Uterus (tissue), 4 donors: ENCODE measurements around the gene ARVCF. TPM values are rescaled to one million over a fixed set of nuclear protein-coding genes. Genes with fewer than 3 reads are reported as not detected.

ENCODE experiments used
- DNase-seq, 2 donors: peaks; one replicate each; pipeline ENCODE4 v3.0.0-alpha.2; 2019 to 2020
- H3K27ac ChIP-seq, 2 donors: fragments of 200-600 bp; sonication (generic); 1 replicate in 1 of 2; 2 replicates in 1 of 2; pipeline ENCODE4 v1.5.1; 2016 to 2018
- H3K27me3 ChIP-seq, 2 donors: fragments of 200-600 bp; sonication (generic); one replicate each; pipeline ENCODE4 v1.5.1; 2018 to 2019; ENCODE audit warnings: control low read depth in 1 of 2
- H3K36me3 ChIP-seq, 2 donors: fragments of 200-600 bp; sonication (generic); one replicate each; pipeline ENCODE4 v1.5.1; 2019; ENCODE audit warnings: control low read depth in 1 of 2
- H3K4me1 ChIP-seq, 2 donors: fragments of 200-600 bp; sonication (generic); one replicate each; pipeline ENCODE4 v1.5.1; 2018 to 2019; ENCODE audit warnings: control low read depth in 1 of 2
- H3K4me3 ChIP-seq, 2 donors: fragments of 200-600 bp; sonication (generic); 1 replicate in 1 of 2; 2 replicates in 1 of 2; pipeline ENCODE4 v1.5.1; 2018 to 2019; ENCODE audit warnings: mild to moderate bottlenecking in 1 of 2
- H3K9me3 ChIP-seq, 2 donors: fragments of 200-600 bp; sonication (generic); one replicate each; pipeline ENCODE4 v1.5.1; 2019; ENCODE audit warnings: control low read depth in 1 of 2
- CTCF ChIP-seq, 4 experiments: fragments of 200-600 bp in 2 of 4; fragments of 450-650 bp in 2 of 4; sonication (generic) in 2 of 4; IDR thresholded peaks; one replicate each; pipeline ENCODE4 v1.5.1; 2016 to 2019; ENCODE audit warnings: antibody characterized with exemption in 4 of 4, mild to moderate bottlenecking in 2 of 4, moderate library complexity in 1 of 4
- POLR2A ChIP-seq, 2 donors: fragments of 450-650 bp; IDR thresholded peaks; one replicate each; pipeline ENCODE4 v1.6.1; 2016; ENCODE audit warnings: antibody characterized with exemption in 2 of 2, mild to moderate bottlenecking in 1 of 2, moderate library complexity in 1 of 2
- intact Hi-C: fragments of 100-400 bp; cut with DNase I; formaldehyde crosslinking; loops from one replicate; pipeline ENCODE4 v1.15.1; 2023; ENCODE audit warnings: low total_unique reads
- total RNA-seq, 4 donors: library from RNA; depleted of rRNA in 3 of 4; stranded (reverse); fragments of >200 nt in 3 of 4; gene quantifications; one replicate each; pipeline versions ENCODE4 v1.1.0 to v1.2.4, GENCODE V29; 2014 to 2023
- donor health status: DM: yes; HTN: yes; CAD: no.

The ARVCF gene
- total RNA-seq, 4 donors from 2014 or later, result 1.5 to 43.4 (median 16.6) TPM

GRCh38 chr22:20009582-20010306 is 6.9 kb downstream of the ARVCF start:
- Histone ChIP-seq H3K4me1 (no peaks in the 10 kb centered on the region), H3K27ac (no peak overlapping the region), H3K9me3 (no peaks in the 10 kb centered on the region), H3K27me3 (no peaks in the 10 kb centered on the region), H3K4me3 (no peak overlapping the region), H3K36me3 (no peaks in the 10 kb centered on the region)
- intact Hi-C loops, result loop anchor here (5.0 kb wide), 1 partner anchor 37 kb away; no protein-coding TSS in a partner anchor
- TF ChIP-seq POLR2A (IDR thresholded peaks at IDR 0.05) (no peak), CTCF (IDR thresholded peaks at IDR 0.05) (no peak)
- DNase-seq, result no peak

DNA sequence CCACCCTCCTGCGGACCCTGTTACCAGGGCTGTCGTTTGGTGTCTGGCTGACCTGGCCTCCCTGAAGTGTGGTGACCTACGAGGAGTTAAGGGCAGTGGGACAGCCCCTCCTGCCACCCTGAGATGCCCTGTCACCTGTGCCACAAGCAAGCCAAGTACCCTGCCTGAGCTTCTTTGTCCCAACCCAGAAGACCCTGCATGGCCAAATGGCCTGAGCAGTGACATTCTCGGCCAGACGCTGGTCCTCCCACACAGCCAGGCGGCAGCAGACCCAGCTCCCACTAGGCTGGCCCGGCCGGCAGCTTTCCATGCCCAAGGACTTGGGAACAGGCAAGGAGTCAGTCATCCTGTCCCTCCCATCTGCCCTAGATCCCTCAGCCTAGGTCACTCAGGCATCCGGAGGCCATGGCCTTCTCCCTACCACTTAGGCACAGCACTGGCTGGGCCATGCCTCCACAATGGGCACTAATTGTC is 7.6 kb downstream of the ARVCF start:
- DNase-seq, result no peak
- intact Hi-C loops, result no loop called here

DNA sequence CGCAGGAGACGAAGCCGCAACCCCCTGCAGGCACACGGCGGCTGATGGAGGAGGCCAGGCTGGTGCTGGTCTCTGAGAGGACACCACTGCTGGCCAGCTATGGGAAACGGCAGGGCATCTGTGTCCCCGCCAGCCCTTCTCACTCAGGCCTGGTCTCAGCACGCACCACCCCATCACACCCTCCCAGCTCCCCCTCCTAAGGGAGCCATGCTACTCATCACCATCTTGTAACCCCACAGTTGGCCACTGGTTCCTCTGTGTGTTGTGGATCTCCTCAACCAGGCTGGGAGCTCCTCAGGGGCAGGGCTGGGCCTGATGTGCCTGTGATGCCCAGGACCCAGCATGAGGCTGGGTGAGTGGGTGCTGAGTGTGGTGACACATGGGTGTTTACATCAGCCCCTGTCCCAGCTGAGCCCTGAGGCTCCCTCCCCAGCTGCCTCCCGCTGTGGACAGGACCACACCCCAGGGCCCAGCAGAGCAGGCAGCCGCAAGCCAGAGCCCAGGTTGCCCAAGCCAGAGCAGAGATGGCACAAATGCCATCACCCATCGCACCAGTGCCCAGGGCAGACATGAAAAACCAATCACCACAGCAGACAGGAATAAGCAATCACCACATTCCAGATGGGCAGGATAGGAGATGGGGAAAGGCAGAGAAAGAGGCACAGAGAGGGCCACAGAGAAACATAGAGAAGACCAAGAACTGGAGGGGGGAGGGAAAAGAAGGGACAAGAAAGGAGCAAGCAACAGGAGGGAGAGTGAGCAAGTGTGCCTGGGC is 8.2 kb downstream of the ARVCF start:
- DNase-seq, result no peak
- Histone ChIP-seq H3K9me3 (peaks cover 0 to 10% of the 10 kb centered on the region in 2 donors), H3K36me3 (no peaks in the 10 kb centered on the region), H3K4me3 (no peak overlapping the region), H3K27me3 (no peaks in the 10 kb centered on the region), H3K4me1 (no peaks in the 10 kb centered on the region), H3K27ac (no peak overlapping the region)
- intact Hi-C loops, result no loop called here
- TF ChIP-seq POLR2A (IDR thresholded peaks at IDR 0.05) (no peak), CTCF (IDR thresholded peaks at IDR 0.05) (no peak)

More for the DNA sequence above, 7.6 kb downstream of the ARVCF start:
- Histone ChIP-seq H3K27ac (no peak overlapping the region), H3K27me3 (no peaks in the 10 kb centered on the region), H3K9me3 (peaks cover 0 to 6% of the 10 kb centered on the region in 2 donors), H3K36me3 (no peaks in the 10 kb centered on the region), H3K4me3 (no peak overlapping the region), H3K4me1 (no peaks in the 10 kb centered on the region)
- TF ChIP-seq POLR2A (IDR thresholded peaks at IDR 0.05), result no peak
- no peak for TF ChIP-seq CTCF (IDR thresholded peaks at IDR 0.05)

- H3K27me3 ChIP-seq, result no peaks in the 10 kb centered on the region
- no peak overlapping the region for H3K27ac ChIP-seq
- H3K9me3 ChIP-seq, result peaks cover 0 to 12% of the 10 kb centered on the region in 2 donors
- TF ChIP-seq POLR2A (IDR thresholded peaks at IDR 0.05) (no peak), CTCF (IDR thresholded peaks at IDR 0.05) (no peak)
- no peaks in the 10 kb centered on the region for H3K4me1 ChIP-seq
- no peaks in the 10 kb centered on the region for H3K36me3 ChIP-seq
- H3K4me3 ChIP-seq, result no peak overlapping the region
- DNase-seq, result no peak
- intact Hi-C loops, result no loop called here
Observed at GRCh38 chr22:20004464-20004863, 12.2 kb downstream of the ARVCF start.

GRCh38 chr22:20003304-20003703 is 13.3 kb downstream of the ARVCF start:
- no peak overlapping the region for H3K27ac ChIP-seq
- no peak for TF ChIP-seq CTCF (IDR thresholded peaks at IDR 0.05)
- TF ChIP-seq POLR2A (IDR thresholded peaks at IDR 0.05), result no peak
- no peaks in the 10 kb centered on the region for H3K4me1 ChIP-seq
- intact Hi-C loops, result no loop called here
- no peak overlapping the region for H3K4me3 ChIP-seq
- DNase-seq, result no peak
- no peaks in the 10 kb centered on the region for H3K36me3 ChIP-seq
- H3K27me3 ChIP-seq, result no peaks in the 10 kb centered on the region
- H3K9me3 ChIP-seq, result peaks cover 0 to 12% of the 10 kb centered on the region in 2 donors
